Measurements from ENCODE around the gene OR10H1. TPM values are rescaled to one million over a fixed set of nuclear protein-coding genes. Genes with fewer than 3 reads are reported as not detected.

The OR10H1 gene
- total RNA-seq, 4 donors from 2014 or later, result not detected

- Histone ChIP-seq H3K27me3 (no peaks in the 10 kb centered on the region), H3K9me3 (no peaks in the 10 kb centered on the region), H3K36me3 (no peaks in the 10 kb centered on the region), H3K4me3 (no peak overlapping the region), H3K27ac (replicated peaks in 1 of 4) (no peak overlapping the region), H3K4me1 (peaks cover 22 to 43% (median 27%) of the 10 kb centered on the region in 4 donors)
- 81% methylated on average over 5 of the region's 5 CpGs for WGBS
- DNase-seq (ENCODE audit: extremely low spot score), result no peak
- TF ChIP-seq EP300 (IDR thresholded peaks at IDR 0.05), result no peak
- TF ChIP-seq CTCF (IDR thresholded peaks at IDR 0.05), result no peak
- TF ChIP-seq POLR2AphosphoS5 (IDR thresholded peaks at IDR 0.05), result no peak
- no peak for TF ChIP-seq POLR2A (IDR thresholded peaks at IDR 0.05; ENCODE audit: low read depth)
- intact Hi-C loops (cut with DNase I), result no loop called here
Measured at GRCh38 chr19:15781661-15782060, 33.8 kb downstream of the OR10H1 start.

- intact Hi-C loops (cut with DNase I), result no loop called here
- no peaks in the 10 kb centered on the region for H3K9me3 ChIP-seq
- DNase-seq (ENCODE audit: extremely low spot score), result peak; percentile 60
- no peak overlapping the region for H3K4me3 ChIP-seq
- 75% methylated on average over 7 of the region's 7 CpGs for WGBS
- H3K36me3 ChIP-seq, result peaks cover 0 to 2% (median 0%) of the 10 kb centered on the region in 4 donors
- H3K27me3 ChIP-seq, result no peaks in the 10 kb centered on the region
- no peak for TF ChIP-seq CTCF (IDR thresholded peaks at IDR 0.05)
- TF ChIP-seq POLR2A (IDR thresholded peaks at IDR 0.05; ENCODE audit: low read depth), result no peak
- no peak for TF ChIP-seq EP300 (IDR thresholded peaks at IDR 0.05)
- no peak for TF ChIP-seq POLR2AphosphoS5 (IDR thresholded peaks at IDR 0.05)
- peak overlapping the region; percentile 75 to 86 (median 77) for H3K27ac ChIP-seq (replicated peaks in 1 of 4)
- H3K4me1 ChIP-seq, result peaks cover 22 to 47% (median 27%) of the 10 kb centered on the region in 4 donors
Measured at GRCh38 chr19:15780610-15781418, 34.6 kb downstream of the OR10H1 start.

- intact Hi-C loops (cut with DNase I), result no loop called here
- H3K27me3 ChIP-seq, result no peaks in the 10 kb centered on the region
- no peaks in the 10 kb centered on the region for H3K9me3 ChIP-seq
- peak overlapping the region; percentile 75 to 86 (median 77) for H3K27ac ChIP-seq (replicated peaks in 1 of 4)
- H3K4me3 ChIP-seq, result peak overlapping the region; percentile 22 to 48 (median 31)
- peaks cover 0 to 4% (median 0%) of the 10 kb centered on the region in 4 donors for H3K36me3 ChIP-seq
- 20% methylated on average over 6 of the region's 10 CpGs for WGBS
- peak; percentile 90 for DNase-seq (ENCODE audit: extremely low spot score)
- no peak for TF ChIP-seq EP300 (IDR thresholded peaks at IDR 0.05)
- TF ChIP-seq POLR2AphosphoS5 (IDR thresholded peaks at IDR 0.05), result peak; percentile 20 to 31
- peaks cover 22 to 47% (median 27%) of the 10 kb centered on the region in 4 donors for H3K4me1 ChIP-seq
Measured at GRCh38 chr19:15779756-15780476, 35.5 kb downstream of the OR10H1 start.

DNA sequence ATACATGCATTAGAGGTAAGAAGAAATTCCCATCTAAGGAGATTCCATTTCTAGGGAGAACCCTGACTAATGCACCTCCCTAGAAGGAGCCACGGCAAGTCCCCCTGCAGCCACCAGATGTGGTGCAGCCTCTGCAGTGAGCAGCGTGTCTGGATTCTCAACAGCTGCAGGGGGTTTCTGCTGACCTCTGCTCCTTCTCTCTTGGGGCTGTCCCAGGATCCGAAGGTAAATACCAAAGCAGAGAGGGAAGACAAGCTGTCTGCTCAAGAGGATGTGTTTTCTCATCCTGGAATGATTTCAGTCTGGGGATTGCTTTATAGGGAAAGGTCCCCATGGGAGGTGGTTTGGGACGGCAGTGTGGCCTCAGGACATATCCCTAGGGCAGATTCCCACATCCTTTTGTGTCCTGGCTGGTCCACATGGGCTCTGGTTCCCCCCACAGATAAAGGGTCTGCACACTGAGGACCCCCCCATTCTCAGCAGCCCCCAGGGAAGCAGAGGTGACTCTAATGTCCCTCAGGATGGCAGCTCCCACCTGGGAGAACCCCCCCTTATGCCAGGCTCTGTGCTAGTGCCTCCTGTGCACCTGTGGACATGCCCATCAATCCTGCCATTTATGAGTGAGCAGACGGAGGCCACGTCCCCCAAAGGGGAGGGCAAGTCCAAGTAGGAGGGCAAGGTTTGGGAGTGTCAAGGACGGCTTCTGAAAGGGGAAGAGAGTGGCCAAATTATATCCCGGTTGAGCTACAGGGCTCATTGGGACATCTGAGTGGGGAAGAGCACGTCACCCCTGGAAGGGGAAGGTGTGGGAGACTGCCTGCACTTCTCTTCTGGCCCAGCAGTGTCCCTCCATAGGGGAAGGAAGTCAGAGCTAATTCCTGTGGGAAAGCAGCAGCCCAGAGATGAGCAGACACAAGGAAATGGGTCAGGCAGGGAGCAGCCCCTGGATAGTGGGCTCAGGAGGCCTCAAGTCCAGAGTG, 38.2 kb downstream of the OR10H1 start:
- no peaks in the 10 kb centered on the region for H3K27me3 ChIP-seq
- TF ChIP-seq CTCF (IDR thresholded peaks at IDR 0.05), result no peak
- no peak for TF ChIP-seq POLR2AphosphoS5 (IDR thresholded peaks at IDR 0.05)
- TF ChIP-seq EP300 (IDR thresholded peaks at IDR 0.05), result no peak
- no peak for TF ChIP-seq POLR2A (IDR thresholded peaks at IDR 0.05; ENCODE audit: low read depth)
- intact Hi-C loops (cut with DNase I), result no loop called here
- H3K27ac ChIP-seq (replicated peaks in 1 of 4), result no peak overlapping the region
- 48% methylated on average over 8 of the region's 9 CpGs for WGBS
- peaks cover 22 to 47% (median 27%) of the 10 kb centered on the region in 4 donors for H3K4me1 ChIP-seq
- peaks cover 0 to 13% (median 0%) of the 10 kb centered on the region in 4 donors for H3K36me3 ChIP-seq
- H3K4me3 ChIP-seq, result no peak overlapping the region
- DNase-seq (ENCODE audit: extremely low spot score), result peak; percentile 68
- no peaks in the 10 kb centered on the region for H3K9me3 ChIP-seq
